ENCODE results near the gene NUMBL.
"Not testable (repeated sequence)": the region's sequence is repeated elsewhere in the genome, so short reads cannot be mapped to it uniquely, and the experiment has no call there.

The NUMBL gene

GRCh38 chr19:40661616-40662015, 28.8 kb downstream of the NUMBL start:
- no peak for DNase-seq

DNA sequence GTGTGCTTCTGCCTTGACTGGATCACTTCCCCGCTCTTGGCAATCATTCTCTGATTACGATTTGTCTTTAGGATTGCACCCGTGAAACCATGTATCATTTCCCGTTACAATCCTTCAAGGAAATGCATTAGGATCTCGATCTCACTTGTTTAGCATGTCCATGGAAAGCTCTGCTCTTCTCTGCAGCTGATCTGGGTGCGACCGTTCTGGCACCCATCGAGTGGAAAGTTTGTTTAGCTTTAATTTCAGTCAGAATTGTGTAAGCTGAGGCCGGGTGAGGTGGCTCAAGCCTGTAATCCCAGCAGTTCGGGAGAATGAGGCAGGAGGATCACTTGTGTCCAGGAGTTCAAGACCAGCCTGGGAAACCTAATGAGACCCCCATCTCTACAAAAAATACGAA, 30.9 kb downstream of the NUMBL start:
- DNase-seq = no peak

GRCh38 chr19:40659116-40659515, 31.3 kb downstream of the NUMBL start:
- no peak for DNase-seq

GRCh38 chr19:40658031-40658430, 32.4 kb downstream of the NUMBL start:
- DNase-seq = no peak

GRCh38 chr19:40655684-40656083, 34.8 kb downstream of the NUMBL start:
- DNase-seq = not testable (repeated sequence)

DNA sequence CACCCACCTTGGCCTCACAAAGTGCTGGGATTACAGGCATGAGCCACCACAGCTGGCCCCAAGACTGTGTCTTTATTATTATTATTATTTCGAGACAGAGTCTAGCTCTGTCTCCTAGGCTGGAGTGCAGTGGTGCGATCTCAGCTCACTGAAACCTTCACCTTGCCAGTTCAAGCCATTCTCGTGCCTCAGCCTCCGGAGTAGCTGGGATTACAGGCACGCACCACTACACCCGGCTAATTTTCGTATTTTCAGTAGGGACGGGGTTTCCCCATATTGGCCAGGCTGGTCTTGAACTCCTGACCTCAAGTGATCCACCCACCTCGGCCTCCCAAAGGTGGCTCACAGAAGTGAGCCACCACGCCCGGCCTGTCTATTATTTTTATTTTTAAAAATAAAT, 38.1 kb downstream of the NUMBL start:
- DNase-seq = not testable (repeated sequence)

GRCh38 chr19:40650749-40651305, 39.6 kb downstream of the NUMBL start:
- DNase-seq = no peak

- not testable (repeated sequence) for DNase-seq
These were observed 40.4 kb downstream of the NUMBL start for GRCh38 chr19:40649903-40650675.

DNA sequence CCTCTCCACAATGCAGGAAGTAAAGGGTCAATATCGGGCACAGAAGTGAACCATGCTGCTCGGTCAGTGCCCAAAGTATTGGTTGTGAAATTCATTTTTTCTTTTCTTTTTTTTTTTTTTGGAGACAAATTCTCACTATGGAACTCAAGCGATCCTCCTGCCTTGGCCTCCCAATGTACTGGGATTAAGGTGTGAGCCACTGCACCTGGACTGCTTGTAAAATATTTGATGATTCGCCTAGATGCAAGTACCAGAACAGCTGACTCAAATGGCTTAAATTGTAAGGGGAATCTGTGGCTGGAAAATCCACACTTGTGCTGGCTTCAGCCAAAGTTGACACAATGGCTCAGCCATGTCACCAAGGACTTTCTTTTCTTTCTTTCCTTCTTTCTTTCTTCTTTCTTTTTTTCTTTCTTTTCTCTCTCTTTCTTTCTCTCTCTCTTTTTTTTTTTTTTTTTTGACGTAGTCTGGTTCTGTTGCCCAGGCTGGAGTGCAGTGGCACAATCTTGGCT, 43.7 kb downstream of the NUMBL start:
- DNase-seq = no peak

- no peak for DNase-seq
These were observed 47.6 kb downstream of the NUMBL start for GRCh38 chr19:40642757-40643305.

DNA sequence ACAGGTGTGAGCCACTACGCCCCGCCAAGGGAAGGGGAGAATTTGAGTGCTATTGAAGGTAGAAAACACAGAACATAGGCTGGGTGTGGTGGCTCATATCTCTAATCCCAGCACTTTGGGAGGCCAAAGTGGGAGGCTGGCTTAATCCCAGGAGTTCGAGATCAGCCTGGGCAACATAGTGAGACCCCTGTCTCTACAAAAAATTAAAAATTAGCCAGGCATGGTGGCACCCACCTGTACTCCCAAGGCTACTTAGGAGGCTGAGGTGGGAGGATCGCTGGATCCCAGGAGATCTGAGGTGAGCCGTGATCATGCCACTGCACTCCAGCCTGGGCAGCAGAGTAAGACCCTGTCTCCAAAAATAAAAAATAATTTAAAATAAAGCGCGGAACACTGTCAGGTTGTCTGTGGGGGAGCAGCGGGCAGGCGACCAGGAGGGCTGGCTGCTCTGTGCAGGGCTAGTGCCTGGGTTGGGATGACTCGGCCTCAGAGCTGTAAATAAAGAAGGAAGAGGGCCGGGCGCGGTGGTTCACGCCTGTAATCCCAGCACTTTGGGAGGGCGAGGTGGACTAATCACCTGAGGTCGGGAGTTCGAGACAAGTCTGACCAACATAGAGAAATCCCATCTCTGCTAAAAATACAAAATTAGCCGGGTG, 48.3 kb downstream of the NUMBL start:
- DNase-seq = no peak

- no peak for DNase-seq
These were observed 49.2 kb downstream of the NUMBL start for GRCh38 chr19:40641281-40641680.

DNA sequence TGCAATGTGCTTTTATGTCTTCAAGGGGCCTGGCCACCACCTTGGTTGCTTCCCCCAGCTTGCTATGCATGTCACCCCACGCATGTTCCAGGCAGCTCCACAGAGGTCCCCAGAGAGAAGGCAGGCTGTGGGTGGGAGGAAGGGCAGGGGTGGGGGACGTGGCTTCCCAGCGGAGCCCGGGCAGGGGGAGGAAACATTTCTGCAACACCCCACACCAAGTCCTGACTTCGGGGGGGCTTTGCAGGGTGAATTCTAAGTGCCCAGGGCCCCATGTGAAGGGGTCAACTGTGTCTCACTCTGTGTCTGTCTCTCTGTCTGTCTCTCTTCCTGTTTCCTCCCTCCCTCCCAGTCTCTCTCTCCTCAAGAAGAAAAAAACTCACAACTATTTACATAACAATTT, 49.7 kb downstream of the NUMBL start:
- DNase-seq = no peak

DNA sequence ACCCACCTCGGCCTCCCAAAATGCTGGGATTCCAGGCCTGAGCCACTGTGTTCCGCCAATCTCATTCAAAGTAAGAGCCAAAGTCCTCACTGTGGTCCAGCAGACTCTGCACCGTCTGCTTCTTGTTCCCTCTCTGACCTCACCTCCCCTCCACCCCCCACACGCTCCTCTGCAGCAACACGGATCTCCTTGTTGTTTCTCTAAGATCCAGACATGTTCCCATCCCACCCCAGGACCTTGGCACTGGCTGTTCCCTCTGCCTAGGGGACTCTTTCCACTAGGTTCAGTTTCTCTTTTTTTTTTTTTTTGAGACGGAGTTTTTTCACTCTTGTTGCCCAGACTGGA, 50.8 kb downstream of the NUMBL start:
- no peak for DNase-seq

DNA sequence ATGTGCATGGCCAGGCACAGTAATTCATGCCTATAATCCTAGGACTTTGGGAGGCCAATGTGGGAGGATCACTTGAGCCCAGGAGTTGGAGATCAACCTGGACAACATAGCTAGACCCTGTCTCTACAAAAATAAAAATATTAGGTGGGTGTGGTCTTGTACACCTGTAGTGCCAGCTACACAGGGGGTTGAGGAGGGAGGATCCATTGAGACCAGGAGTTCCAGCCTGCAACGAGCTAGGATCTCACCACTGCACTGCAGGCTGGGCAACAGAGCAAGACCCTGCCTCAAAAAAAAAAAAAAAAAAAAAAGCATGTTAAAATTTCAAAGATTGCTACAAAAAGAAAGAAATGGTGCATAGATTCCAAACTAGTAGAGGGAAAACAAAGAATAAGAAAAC, 52.1 kb downstream of the NUMBL start:
- no peak for DNase-seq

DNA sequence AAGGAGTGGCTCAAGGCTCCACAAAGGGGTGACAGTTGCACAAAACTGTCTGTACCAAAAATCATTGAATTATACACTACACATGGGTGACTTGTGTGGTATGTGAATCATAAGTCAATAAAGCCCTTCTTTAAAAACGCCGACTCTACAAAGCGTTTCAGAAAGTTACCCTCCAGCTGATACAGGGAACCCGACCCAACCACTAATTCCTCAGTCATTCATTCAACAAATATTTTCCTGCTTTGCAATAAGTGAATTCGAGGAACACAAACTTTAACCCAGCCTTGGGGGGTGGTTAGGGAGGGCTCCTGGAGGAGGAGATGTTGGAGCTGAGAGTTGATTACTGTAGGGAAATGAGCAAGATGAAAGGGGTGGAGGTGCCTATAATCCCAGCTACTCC, 57.2 kb downstream of the NUMBL start:
- DNase-seq = no peak

DNA sequence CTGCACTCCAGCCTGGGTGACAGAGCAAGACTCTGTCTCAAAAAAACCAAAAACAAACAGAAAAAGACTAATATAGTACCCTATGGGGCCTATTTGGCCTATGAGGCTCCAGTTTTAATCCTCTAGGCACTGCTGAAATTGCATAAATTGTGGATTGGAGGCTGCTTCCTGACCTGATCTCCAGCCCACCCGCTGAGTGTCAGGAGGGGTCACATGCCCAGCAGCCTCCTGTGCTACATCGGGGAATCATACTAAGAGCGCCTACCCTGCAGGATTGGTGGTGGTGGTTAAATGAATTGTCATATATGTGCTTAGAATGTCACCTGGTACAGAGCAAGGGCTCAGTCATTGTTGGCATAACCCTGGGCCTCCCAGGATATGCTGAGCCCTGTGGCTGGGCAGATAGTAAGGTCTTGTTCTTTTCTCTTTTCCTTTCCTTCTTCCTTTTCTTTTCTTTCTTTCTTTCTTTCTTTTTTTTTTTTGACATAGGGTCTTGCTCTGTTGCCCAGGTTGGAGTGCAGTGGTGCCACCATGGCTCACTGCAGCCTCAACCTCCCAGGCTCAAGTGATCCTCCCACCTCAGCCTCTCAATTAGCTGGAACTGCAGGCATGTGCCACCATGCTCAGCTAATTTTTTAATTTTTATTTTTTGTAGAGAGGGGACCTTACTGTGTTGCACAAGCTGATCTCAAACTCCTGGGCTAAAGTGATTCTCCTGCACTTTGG, 58.0 kb downstream of the NUMBL start:
- DNase-seq = no peak

- DNase-seq = no peak
These were observed 59.8 kb downstream of the NUMBL start for GRCh38 chr19:40630571-40631160.

- no peak for DNase-seq
These were observed 61.1 kb downstream of the NUMBL start for GRCh38 chr19:40629346-40629745.

GRCh38 chr19:40627486-40628279, 62.8 kb downstream of the NUMBL start:
- no peak for DNase-seq

DNA sequence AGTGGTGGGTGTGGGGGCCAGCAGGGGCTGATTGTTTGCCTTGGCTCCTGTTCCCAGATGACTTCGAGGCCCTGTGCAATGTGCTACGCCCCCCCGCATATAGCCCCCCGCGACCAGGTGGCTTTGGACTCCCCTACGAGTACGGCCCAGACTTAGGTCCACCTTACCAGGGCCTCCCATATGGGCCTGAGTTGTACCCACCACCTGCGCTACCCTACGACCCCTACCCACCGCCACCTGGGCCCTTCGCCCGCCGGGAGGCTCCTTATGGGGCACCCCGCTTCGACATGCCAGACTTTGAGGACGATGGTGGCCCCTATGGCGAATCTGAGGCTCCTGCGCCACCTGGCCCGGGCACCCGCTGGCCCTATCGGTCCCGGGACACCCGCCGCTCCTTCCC, 63.5 kb downstream of the NUMBL start:
- DNase-seq = no peak

Data from NCI-H1930 (cell line).